DND-41 (cell line): ENCODE measurements around the gene SLAMF9.

Source experiments
- ATAC-seq: fragments of 200-7000 bp; cut with Tn5 transposase; 3 replicates; pipeline ENCODE4 v1.9.1; 2021; ENCODE audit warnings: low read depth; ENCODE audit not compliant: insufficient read depth
- DNase-seq: peaks from one replicate; pipeline ENCODE4 v3.0.0-alpha.2; 2020
- H2AFZ ChIP-seq: 2 replicates; pipeline ENCODE4 v1.6.0; 2012; ENCODE audit warnings: low read depth, low read length
- H3K27ac ChIP-seq: 2 replicates; pipeline ENCODE4 v1.5.1; 2012; ENCODE audit warnings: low read length, inconsistent platforms
- H3K27me3 ChIP-seq: fragments of 200-600 bp; sonication (generic); 2 replicates; pipeline ENCODE4 v1.6.0; 2012; ENCODE audit warnings: low read length, mild to moderate bottlenecking, inconsistent platforms; ENCODE audit not compliant: insufficient read depth, poor library complexity
- H3K36me3 ChIP-seq: 2 replicates; pipeline ENCODE4 v1.5.1; 2012; ENCODE audit warnings: low read length, inconsistent platforms; ENCODE audit not compliant: insufficient read depth
- H3K4me1 ChIP-seq: 2 replicates; pipeline ENCODE4 v1.5.1; 2012; ENCODE audit warnings: mild to moderate bottlenecking, low read length; ENCODE audit not compliant: insufficient read depth
- H3K4me2 ChIP-seq: 2 replicates; pipeline ENCODE4 v1.6.0; 2012; ENCODE audit warnings: mild to moderate bottlenecking, moderate library complexity, low read length, inconsistent platforms; ENCODE audit not compliant: insufficient read depth
- H3K4me3 ChIP-seq, 2 experiments: fragments of 200-600 bp in 1 of 2; shearing (Covaris generic) in 1 of 2; 2 replicates each; pipeline ENCODE4 v1.5.1; 2012 to 2016; ENCODE audit warnings: inconsistent platforms in 2 of 2, low read length in 2 of 2, mild to moderate bottlenecking in 2 of 2, low read depth in 1 of 2, moderate library complexity in 1 of 2
- H3K79me2 ChIP-seq: 2 replicates; pipeline ENCODE4 v1.6.0; 2012; ENCODE audit warnings: low read length, inconsistent platforms; ENCODE audit not compliant: insufficient read depth
- H3K9ac ChIP-seq: 2 replicates; pipeline ENCODE4 v1.6.0; 2012; ENCODE audit warnings: low read depth, mild to moderate bottlenecking, inconsistent platforms, low read length, moderate library complexity
- H3K9me3 ChIP-seq: 2 replicates; pipeline ENCODE4 v1.5.1; 2012; ENCODE audit warnings: low read length, moderate library complexity, mild to moderate bottlenecking, inconsistent platforms; ENCODE audit not compliant: insufficient read depth, severe bottlenecking
- H4K20me1 ChIP-seq: 2 replicates; pipeline ENCODE4 v1.6.0; 2012; ENCODE audit warnings: low read length; ENCODE audit not compliant: insufficient read depth
- EZH2 ChIP-seq: IDR thresholded peaks from 3 replicates; pipeline ENCODE4 v1.6.1; 2012; ENCODE audit warnings: borderline replicate concordance, low read depth, mild to moderate bottlenecking, moderate library complexity, low read length, inconsistent platforms; ENCODE audit not compliant: severe bottlenecking
- TF ChIP-seq, protein P1 (sequence below): IDR thresholded peaks from 2 replicates; pipeline ENCODE4 v1.5.1; 2012; ENCODE audit warnings: borderline replicate concordance, low read length, moderate library complexity, mild to moderate bottlenecking; ENCODE audit not compliant: poor library complexity, severe bottlenecking; ENCODE audit errors: extremely low read depth

SLAMF9 gene

DNA sequence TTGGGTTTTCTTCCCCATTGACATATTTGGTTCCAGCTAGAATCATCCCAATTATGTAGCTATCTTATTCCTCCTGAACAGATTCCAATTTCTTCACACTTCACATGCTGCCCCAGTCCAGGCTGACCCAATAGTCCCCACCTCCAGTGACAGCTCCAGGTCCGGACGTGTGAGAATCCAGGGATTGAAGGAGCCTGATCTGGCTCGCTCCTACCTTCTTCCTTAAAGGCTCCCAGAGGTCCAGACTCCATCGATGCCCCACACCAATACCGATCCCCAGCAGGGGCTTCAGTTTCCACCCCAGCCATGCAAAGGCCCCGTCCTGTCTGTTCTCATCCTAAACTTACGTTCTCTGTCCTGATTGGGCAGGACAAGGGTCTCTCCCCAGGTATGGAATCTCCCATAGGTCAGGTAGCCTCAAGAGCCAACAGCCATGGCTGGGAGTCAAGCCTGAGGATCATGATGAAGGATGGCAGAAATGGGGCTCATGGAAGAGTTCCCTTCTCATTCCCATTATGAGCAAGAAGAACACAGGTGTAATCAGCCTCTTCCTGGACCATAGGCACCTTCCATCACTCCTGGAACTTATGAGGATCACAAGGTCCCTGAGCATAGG lies 20.4 kb upstream of the SLAMF9 start:
- Histone ChIP-seq H4K20me1 (0 out of 2 replicates have a peak, but pooled peaks cover 2% of the 10 kb centered on the region), H3K4me1 (no peaks in the 10 kb centered on the region), H3K9ac (no peak overlapping the region), H3K36me3 (no peaks in the 10 kb centered on the region), H3K4me2 (no peak overlapping the region), H3K27ac (no peak overlapping the region), H3K27me3 (peaks cover 41% of the 10 kb centered on the region), H3K79me2 (no peaks in the 10 kb centered on the region), H2AFZ (no peak overlapping the region), H3K9me3 (no peaks in the 10 kb centered on the region), H3K4me3 (no peak overlapping the region)
- DNase-seq (no peak), ATAC-seq (no peak)
- no peak for TF ChIP-seq EZH2
- TF ChIP-seq, protein P1, sequence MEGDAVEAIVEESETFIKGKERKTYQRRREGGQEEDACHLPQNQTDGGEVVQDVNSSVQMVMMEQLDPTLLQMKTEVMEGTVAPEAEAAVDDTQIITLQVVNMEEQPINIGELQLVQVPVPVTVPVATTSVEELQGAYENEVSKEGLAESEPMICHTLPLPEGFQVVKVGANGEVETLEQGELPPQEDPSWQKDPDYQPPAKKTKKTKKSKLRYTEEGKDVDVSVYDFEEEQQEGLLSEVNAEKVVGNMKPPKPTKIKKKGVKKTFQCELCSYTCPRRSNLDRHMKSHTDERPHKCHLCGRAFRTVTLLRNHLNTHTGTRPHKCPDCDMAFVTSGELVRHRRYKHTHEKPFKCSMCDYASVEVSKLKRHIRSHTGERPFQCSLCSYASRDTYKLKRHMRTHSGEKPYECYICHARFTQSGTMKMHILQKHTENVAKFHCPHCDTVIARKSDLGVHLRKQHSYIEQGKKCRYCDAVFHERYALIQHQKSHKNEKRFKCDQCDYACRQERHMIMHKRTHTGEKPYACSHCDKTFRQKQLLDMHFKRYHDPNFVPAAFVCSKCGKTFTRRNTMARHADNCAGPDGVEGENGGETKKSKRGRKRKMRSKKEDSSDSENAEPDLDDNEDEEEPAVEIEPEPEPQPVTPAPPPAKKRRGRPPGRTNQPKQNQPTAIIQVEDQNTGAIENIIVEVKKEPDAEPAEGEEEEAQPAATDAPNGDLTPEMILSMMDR: no peak

DNA sequence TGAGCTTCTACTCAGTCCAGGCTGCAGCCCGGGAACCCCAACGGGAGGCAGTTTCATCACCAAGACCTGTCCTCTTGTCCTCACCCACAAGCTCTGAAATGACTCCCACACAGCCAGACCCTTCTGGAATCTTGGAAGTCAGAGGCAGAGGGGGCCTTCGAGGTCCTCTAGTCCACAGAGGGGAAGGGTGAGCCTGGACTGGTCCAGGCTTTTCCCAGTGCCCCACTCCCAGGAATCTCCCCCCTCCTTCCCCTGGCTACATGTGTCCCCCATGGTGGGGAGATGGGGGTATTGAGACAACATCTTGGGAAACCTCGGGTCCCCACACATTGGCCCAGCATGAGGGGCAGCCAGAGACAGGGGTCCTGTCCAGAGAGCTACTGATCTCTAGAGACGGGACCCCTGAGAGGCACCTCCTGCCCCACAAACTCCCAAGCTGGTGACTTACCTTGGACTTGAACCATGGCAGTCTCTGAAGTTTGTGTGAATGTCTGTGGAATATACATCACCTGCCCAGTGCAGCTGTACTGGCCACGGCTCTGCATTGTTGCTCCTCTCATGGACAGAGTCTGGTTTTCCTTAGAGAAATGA lies 19.4 kb upstream of the SLAMF9 start:
- no peak overlapping the region for H3K4me3 ChIP-seq
- TF ChIP-seq EZH2: no peak
- TF ChIP-seq, protein P1: no peak
- H3K79me2 ChIP-seq: no peaks in the 10 kb centered on the region
- H3K36me3 ChIP-seq: no peaks in the 10 kb centered on the region
- no peak overlapping the region for H3K4me2 ChIP-seq
- DNase-seq (no peak), ATAC-seq (no peak)
- H3K27ac ChIP-seq: no peak overlapping the region
- no peak overlapping the region for H2AFZ ChIP-seq
- H3K4me1 ChIP-seq: no peaks in the 10 kb centered on the region
- 0 out of 2 replicates have a peak, but pooled peaks cover 2% of the 10 kb centered on the region for H4K20me1 ChIP-seq
- no peak overlapping the region for H3K9ac ChIP-seq
- H3K9me3 ChIP-seq: no peaks in the 10 kb centered on the region
- peaks cover 39% of the 10 kb centered on the region for H3K27me3 ChIP-seq

DNA sequence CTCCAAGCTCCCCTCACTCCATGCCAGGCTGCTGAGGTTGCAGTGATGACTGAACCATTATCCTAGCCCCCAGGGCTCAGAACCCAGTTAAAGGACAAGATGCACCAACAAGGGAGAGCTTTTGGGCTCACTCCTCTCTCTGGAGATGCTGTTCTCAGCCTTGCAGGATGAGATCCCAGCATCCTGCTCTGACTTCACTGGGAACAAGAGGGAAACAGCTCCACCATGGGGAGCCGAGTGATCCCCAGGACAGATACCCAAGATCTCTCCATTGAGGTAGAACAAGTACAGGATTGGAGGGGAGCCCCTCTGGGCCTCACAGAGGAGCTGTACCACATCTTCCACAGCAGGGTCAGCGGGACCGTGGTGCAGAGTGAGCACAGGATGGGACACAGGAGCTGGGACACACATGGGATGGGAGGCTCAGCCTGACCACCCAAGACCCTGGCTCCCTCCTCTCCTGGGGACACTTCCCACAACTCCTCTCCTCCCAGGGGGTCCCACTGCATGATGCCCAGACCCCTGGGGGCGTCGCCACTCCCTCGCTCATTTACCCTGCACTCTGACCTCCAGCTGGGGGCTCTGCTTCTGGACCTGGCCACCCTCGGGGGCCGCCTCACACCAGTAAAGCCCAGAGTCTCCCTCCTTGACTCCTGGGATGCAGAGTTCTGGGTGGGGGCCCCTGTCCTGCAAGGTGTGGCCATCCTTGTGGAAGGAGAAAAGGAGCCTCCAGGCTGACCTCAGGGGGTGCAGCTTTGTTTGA lies 18.6 kb upstream of the SLAMF9 start:
- no peak overlapping the region for H3K9ac ChIP-seq
- no peaks in the 10 kb centered on the region for H3K36me3 ChIP-seq
- H3K9me3 ChIP-seq: no peaks in the 10 kb centered on the region
- no peak overlapping the region for H3K4me2 ChIP-seq
- no peak for DNase-seq
- no peaks in the 10 kb centered on the region for H3K79me2 ChIP-seq
- no peak for ATAC-seq
- H2AFZ ChIP-seq: no peak overlapping the region
- no peak for TF ChIP-seq EZH2
- no peak overlapping the region for H3K4me3 ChIP-seq
- H3K27me3 ChIP-seq: peaks cover 43% of the 10 kb centered on the region
- 0 out of 2 replicates have a peak, but pooled peaks cover 2% of the 10 kb centered on the region for H4K20me1 ChIP-seq
- H3K4me1 ChIP-seq: no peaks in the 10 kb centered on the region
- no peak overlapping the region for H3K27ac ChIP-seq

DNA sequence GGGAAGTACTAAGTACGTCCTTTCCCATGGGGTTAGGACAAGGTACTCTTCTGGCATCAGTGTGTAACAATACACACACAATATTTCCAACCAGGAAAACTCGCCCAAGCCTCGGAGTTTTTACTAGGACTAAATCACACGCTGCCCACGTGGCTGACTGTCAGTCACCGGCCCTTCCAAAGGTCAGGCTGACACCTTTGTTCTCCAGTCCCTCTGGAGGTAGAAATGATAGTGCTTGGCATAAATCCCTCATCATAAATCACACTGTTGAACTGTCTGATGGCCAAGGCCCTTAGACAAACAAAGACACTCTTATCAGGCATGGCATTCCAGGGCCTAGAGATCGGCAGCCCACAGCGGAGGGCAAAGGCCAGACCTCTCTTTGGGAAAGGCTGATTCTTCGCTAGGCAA lies 16.9 kb upstream of the SLAMF9 start:
- no peak overlapping the region for H3K9ac ChIP-seq
- DNase-seq (no peak), ATAC-seq (no peak)
- no peak overlapping the region for H3K4me2 ChIP-seq
- no peaks in the 10 kb centered on the region for H4K20me1 ChIP-seq
- no peaks in the 10 kb centered on the region for H3K9me3 ChIP-seq
- H3K27me3 ChIP-seq: peaks cover 40% of the 10 kb centered on the region
- no peak overlapping the region for H3K27ac ChIP-seq
- no peak overlapping the region for H2AFZ ChIP-seq
- TF ChIP-seq EZH2: no peak
- TF ChIP-seq, protein P1: no peak
- H3K4me1 ChIP-seq: no peaks in the 10 kb centered on the region
- no peaks in the 10 kb centered on the region for H3K36me3 ChIP-seq
- no peaks in the 10 kb centered on the region for H3K79me2 ChIP-seq
- no peak overlapping the region for H3K4me3 ChIP-seq
